ENCODE data around the gene FXN.

The FXN gene

GRCh38 chr9:69065660-69066059 is 30.1 kb downstream of the FXN start:
- TF ChIP-seq CSRNP3 (CRISPR knock-in tag; IDR thresholded peaks at IDR 0.05) (no peak), ZFP3 (CRISPR knock-in tag; IDR thresholded peaks at IDR 0.05) (no peak), ZFP30 (CRISPR knock-in tag; IDR thresholded peaks at IDR 0.05) (no peak), POU6F1 (CRISPR knock-in tag; IDR thresholded peaks at IDR 0.05; ENCODE audit: borderline replicate concordance, low read depth) (no peak), TSHZ2 (CRISPR knock-in tag; IDR thresholded peaks at IDR 0.05) (no peak), ZNF70 (CRISPR knock-in tag; IDR thresholded peaks at IDR 0.05) (no peak), SNAI2 (CRISPR knock-in tag; IDR thresholded peaks at IDR 0.05) (no peak), ARNTL (CRISPR knock-in tag; IDR thresholded peaks at IDR 0.05; ENCODE audit: borderline replicate concordance, low read depth) (no peak), PPARA (CRISPR knock-in tag; IDR thresholded peaks at IDR 0.05; ENCODE audit: borderline replicate concordance) (no peak), TOX (CRISPR knock-in tag; IDR thresholded peaks at IDR 0.05; ENCODE audit: borderline replicate concordance) (no peak), TCF4 (CRISPR knock-in tag; IDR thresholded peaks at IDR 0.05; ENCODE audit: borderline replicate concordance) (no peak), GLIS3 (CRISPR knock-in tag; IDR thresholded peaks at IDR 0.05) (no peak), RARB (CRISPR knock-in tag; IDR thresholded peaks at IDR 0.05) (no peak), ZNF8 (CRISPR knock-in tag; IDR thresholded peaks at IDR 0.05) (no peak), PATZ1 (CRISPR knock-in tag; IDR thresholded peaks at IDR 0.05; ENCODE audit: borderline replicate concordance) (no peak), ISL1 (CRISPR knock-in tag; IDR thresholded peaks at IDR 0.05) (no peak), BACH2 (CRISPR knock-in tag; IDR thresholded peaks at IDR 0.05; ENCODE audit: borderline replicate concordance) (no peak)
- no peak for ATAC-seq

- ATAC-seq, result no peak
- no peak for TF ChIP-seq TOX (CRISPR knock-in tag; IDR thresholded peaks at IDR 0.05; ENCODE audit: borderline replicate concordance)
- TF ChIP-seq ZC3H10 (CRISPR knock-in tag; IDR thresholded peaks at IDR 0.05), result no peak
- no peak for TF ChIP-seq PPARA (CRISPR knock-in tag; IDR thresholded peaks at IDR 0.05; ENCODE audit: borderline replicate concordance)
- TF ChIP-seq TCF4 (CRISPR knock-in tag; IDR thresholded peaks at IDR 0.05; ENCODE audit: borderline replicate concordance), result no peak
- TF ChIP-seq CSRNP3 (CRISPR knock-in tag; IDR thresholded peaks at IDR 0.05), result no peak
- TF ChIP-seq BACH2 (CRISPR knock-in tag; IDR thresholded peaks at IDR 0.05; ENCODE audit: borderline replicate concordance), result no peak
- TF ChIP-seq CSDC2 (CRISPR knock-in tag; IDR thresholded peaks at IDR 0.05), result no peak
- TF ChIP-seq ZNF565 (CRISPR knock-in tag; conservative IDR thresholded peaks at IDR 0.05; ENCODE audit: low read depth), result no peak
- no peak for TF ChIP-seq ZNF70 (CRISPR knock-in tag; IDR thresholded peaks at IDR 0.05)
- no peak for TF ChIP-seq PATZ1 (CRISPR knock-in tag; IDR thresholded peaks at IDR 0.05; ENCODE audit: borderline replicate concordance)
- TF ChIP-seq ZFP30 (CRISPR knock-in tag; IDR thresholded peaks at IDR 0.05), result no peak
- TF ChIP-seq TSHZ2 (CRISPR knock-in tag; IDR thresholded peaks at IDR 0.05), result no peak
- no peak for TF ChIP-seq OSR1 (CRISPR knock-in tag; IDR thresholded peaks at IDR 0.05)
- TF ChIP-seq ESRRG (CRISPR knock-in tag; IDR thresholded peaks at IDR 0.05), result no peak
- TF ChIP-seq ZFP3 (CRISPR knock-in tag; IDR thresholded peaks at IDR 0.05), result no peak
- TF ChIP-seq POU6F1 (CRISPR knock-in tag; IDR thresholded peaks at IDR 0.05; ENCODE audit: borderline replicate concordance, low read depth), result no peak
Observed at GRCh38 chr9:69066955-69067354, 31.4 kb downstream of the FXN start.

Measured in SK-N-SH treated with all-trans-retinoic acid at 6 μM for 48 hours (cell line).